OCI-LY1 (cell line): ENCODE measurements around the gene BST1.
A peak's percentile ranks its signal among the peaks of the same experiment; 100 is the strongest.

Source experiments
- H2AFZ ChIP-seq: fragments of 200-600 bp; sonication (generic), shearing (Covaris generic); 2 replicates; pipeline ENCODE4 v1.6.0; 2014; ENCODE audit warnings: antibody characterized with exemption, mild to moderate bottlenecking, low read length
- H3F3A ChIP-seq: fragments of 200-600 bp; sonication (generic), shearing (Covaris generic); 2 replicates; pipeline ENCODE4 v1.6.0; 2014; ENCODE audit warnings: mild to moderate bottlenecking, antibody characterized with exemption, low read length, moderate library complexity; ENCODE audit not compliant: insufficient read depth
- H3K27ac ChIP-seq: fragments of 200-600 bp; sonication (generic); 2 replicates; pipeline ENCODE4 v1.5.1; 2014; ENCODE audit warnings: low read length, mixed run types, mild to moderate bottlenecking, low read depth; ENCODE audit not compliant: poor library complexity, severe bottlenecking
- H3K27me3 ChIP-seq: fragments of 200-600 bp; sonication (generic); 2 replicates; pipeline ENCODE4 v1.6.0; 2014; ENCODE audit warnings: antibody characterized with exemption, mild to moderate bottlenecking, low read length, moderate library complexity; ENCODE audit not compliant: insufficient read depth
- H3K36me3 ChIP-seq: fragments of 200-600 bp; sonication (generic); 2 replicates; pipeline ENCODE4 v1.6.1; 2014; ENCODE audit warnings: mild to moderate bottlenecking, antibody characterized with exemption, low read length, moderate library complexity, mixed read lengths; ENCODE audit not compliant: insufficient read depth
- H3K4me1 ChIP-seq: fragments of 200-600 bp; sonication (generic); 2 replicates; pipeline ENCODE4 v1.5.1; 2014; ENCODE audit warnings: mild to moderate bottlenecking, low read length, moderate library complexity; ENCODE audit not compliant: insufficient read depth, severe bottlenecking
- H3K4me2 ChIP-seq: fragments of 200-600 bp; sonication (generic), shearing (Covaris generic); 2 replicates; pipeline ENCODE4 v1.6.1; 2014; ENCODE audit warnings: low read length
- H3K4me3 ChIP-seq: fragments of 200-600 bp; sonication (generic); 2 replicates; pipeline ENCODE4 v1.5.1; 2014; ENCODE audit warnings: low read length, low read depth, mild to moderate bottlenecking, mixed read lengths; ENCODE audit not compliant: poor library complexity, severe bottlenecking
- H3K79me2 ChIP-seq: fragments of 200-600 bp; shearing (Covaris generic); 2 replicates; pipeline ENCODE4 v1.6.1; 2016; ENCODE audit warnings: mixed run types, low read length, mixed read lengths; ENCODE audit not compliant: insufficient read depth
- H3K9ac ChIP-seq: fragments of 200-600 bp; sonication (generic), shearing (Covaris generic); 2 replicates; pipeline ENCODE4 v1.6.1; 2014; ENCODE audit warnings: mild to moderate bottlenecking, low read length, mixed read lengths
- H3K9me2 ChIP-seq: fragments of 200-600 bp; sonication (generic), shearing (Covaris generic); 2 replicates; pipeline ENCODE4 v1.6.1; 2014; ENCODE audit warnings: low read depth, mild to moderate bottlenecking, low read length, mixed read lengths
- H3K9me3 ChIP-seq: fragments of 200-600 bp; shearing (Covaris generic); 2 replicates; pipeline ENCODE4 v1.6.1; 2014; ENCODE audit warnings: low read length, mixed read lengths
- H4K20me1 ChIP-seq: fragments of 200-600 bp; sonication (generic), shearing (Covaris generic); 2 replicates; pipeline ENCODE4 v1.6.0; 2016; ENCODE audit warnings: mild to moderate bottlenecking, low read length; ENCODE audit not compliant: insufficient read depth
- CTCF ChIP-seq: fragments of 200-600 bp; sonication (generic), shearing (Covaris generic); IDR thresholded peaks from 2 replicates; pipeline ENCODE4 v1.5.1; 2017; ENCODE audit warnings: mild to moderate bottlenecking, antibody characterized with exemption, low read length, moderate library complexity, mixed read lengths
- EZH2 ChIP-seq: fragments of 200-600 bp; sonication (generic), shearing (Covaris generic); IDR thresholded peaks from 2 replicates; pipeline ENCODE4 v1.8.0; 2017; ENCODE audit warnings: borderline replicate concordance, mixed run types, mild to moderate bottlenecking, antibody characterized with exemption, low read length, moderate library complexity, mixed read lengths

BST1 gene

GRCh38 chr4:15777697-15778288, 74.9 kb downstream of the BST1 start:
- Histone ChIP-seq H3K4me2 (peak overlapping the region; percentile 93), H3K36me3 (peaks cover 18% of the 10 kb centered on the region), H3K79me2 (peaks cover 5% of the 10 kb centered on the region), H3K9me2 (no peaks in the 10 kb centered on the region), H3K9me3 (no peaks in the 10 kb centered on the region), H3F3A (no peaks in the 10 kb centered on the region), H2AFZ (no peak overlapping the region), H3K4me1 (peaks cover 42% of the 10 kb centered on the region), H3K27me3 (no peaks in the 10 kb centered on the region), H3K9ac (no peak overlapping the region; the same call in 1 of the 2 replicates), H3K4me3 (peak overlapping the region; percentile 84), H4K20me1 (no peaks in the 10 kb centered on the region), H3K27ac (peak overlapping the region; percentile 82)
- TF ChIP-seq EZH2 (no peak), CTCF (no peak)

- Histone ChIP-seq H3F3A (no peaks in the 10 kb centered on the region), H2AFZ (no peak within 1 kb of the TSS), H3K9ac (peak within 1 kb of the TSS; percentile 89), H4K20me1 (no peaks in the 10 kb centered on the region), H3K4me3 (peak within 1 kb of the TSS; percentile 84), H3K9me2 (no peaks in the 10 kb centered on the region), H3K36me3 (peaks cover 23% of the 10 kb centered on the region), H3K27me3 (no peaks in the 10 kb centered on the region), H3K79me2 (peaks cover 5% of the 10 kb centered on the region), H3K4me2 (peak within 1 kb of the TSS; percentile 93), H3K9me3 (no peaks in the 10 kb centered on the region), H3K4me1 (peaks cover 50% of the 10 kb centered on the region), H3K27ac (peak within 1 kb of the TSS; percentile 82)
- TF ChIP-seq CTCF (no peak), EZH2 (no peak)
Measured at GRCh38 chr4:15778289-15779241, 75.7 kb downstream of the BST1 start, which contains the start of gene CD38. Gene CD38 (plus strand): TSS chr4:15778328. CDS start chr4:15778415, 87 bp downstream.

- H3K4me3 ChIP-seq, result peak overlapping the region; percentile 84
- H3F3A ChIP-seq, result no peaks in the 10 kb centered on the region
- H3K9me2 ChIP-seq, result no peaks in the 10 kb centered on the region
- no peaks in the 10 kb centered on the region for H3K9me3 ChIP-seq
- H4K20me1 ChIP-seq, result no peaks in the 10 kb centered on the region
- H3K79me2 ChIP-seq, result peaks cover 5% of the 10 kb centered on the region
- H3K27me3 ChIP-seq, result no peaks in the 10 kb centered on the region
- H3K4me1 ChIP-seq, result peaks cover 57% of the 10 kb centered on the region
- H3K9ac ChIP-seq, result peak overlapping the region; percentile 89
- TF ChIP-seq CTCF (no peak), EZH2 (no peak)
- peaks cover 30% of the 10 kb centered on the region for H3K36me3 ChIP-seq
- peak overlapping the region; percentile 82 for H3K27ac ChIP-seq
- peak overlapping the region; percentile 93 for H3K4me2 ChIP-seq
- H2AFZ ChIP-seq, result no peak overlapping the region
Measured at GRCh38 chr4:15779306-15779705, 76.4 kb downstream of the BST1 start.
